SU-DHL-6 (cell line): Measurements from ENCODE around the gene ZNF525.

Experiments used
- CTCF ChIP-seq: fragments of 200-600 bp; sonication (generic); IDR thresholded peaks from one replicate; pipeline ENCODE4 v1.5.1; 2017; ENCODE audit warnings: antibody characterized with exemption, mild to moderate bottlenecking, low read length, moderate library complexity; ENCODE audit not compliant: insufficient read depth, poor library complexity, severe bottlenecking
- EZH2phosphoT487 ChIP-seq: fragments of 200-600 bp; sonication (generic), shearing (Covaris generic); conservative IDR thresholded peaks from 2 replicates; pipeline ENCODE4 v1.6.1; 2018; ENCODE audit warnings: mild to moderate bottlenecking, antibody characterized with exemption, low read length, moderate library complexity, mixed read lengths

DNA sequence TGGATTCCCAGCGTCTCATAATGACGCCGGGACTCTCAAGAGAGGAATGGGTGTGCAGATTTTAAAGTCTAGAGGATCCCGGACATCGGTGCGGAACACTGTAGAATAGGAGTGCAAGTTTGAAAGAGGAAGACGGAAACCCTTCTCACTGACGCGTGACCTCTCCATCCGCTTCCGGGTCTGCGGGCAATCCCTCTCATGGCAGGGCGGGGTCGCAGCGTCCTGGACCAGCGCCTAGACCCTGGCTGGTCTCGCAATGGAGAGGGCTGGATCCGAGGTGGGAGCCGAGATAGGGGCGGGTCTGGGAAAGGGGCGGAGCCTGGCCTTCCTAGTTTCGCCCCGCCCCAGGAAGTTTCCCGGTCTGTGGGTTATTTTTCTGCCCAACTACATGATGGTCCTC is 36.5 kb upstream of the ZNF525 start:
- TF ChIP-seq CTCF (no peak), EZH2phosphoT487 (no peak)
